Gastrocnemius medialis (tissue), 4 donors: ENCODE measurements around the gene KLC1. TPM values are rescaled to one million over a fixed set of nuclear protein-coding genes. Genes with fewer than 3 reads are reported as not detected.

ENCODE experiments used
- ATAC-seq, 2 donors: fragments of 150-250 bp; one replicate each; pipeline ENCODE4 v1.9.1; 2016
- DNase-seq, 2 donors: peaks; one replicate each; pipeline ENCODE4 v3.0.0-alpha.2; 2019
- H3K27ac ChIP-seq, 4 donors: fragments of 200-600 bp; sonication (generic); 1 replicate in 1 of 4; 2 replicates in 3 of 4; pipeline ENCODE4 v1.5.1; 2016 to 2018; ENCODE audit warnings: mild to moderate bottlenecking in 2 of 4, moderate library complexity in 1 of 4
- H3K27me3 ChIP-seq, 3 donors: fragments of 200-600 bp; sonication (generic) in 2 of 3; 1 replicate in 1 of 3; 2 replicates in 2 of 3; pipeline versions ENCODE4 v1.5.1 to v1.6.0; 2016 to 2019; ENCODE audit warnings: mild to moderate bottlenecking in 1 of 3, moderate library complexity in 1 of 3
- H3K36me3 ChIP-seq, 2 donors: fragments of 200-600 bp; sonication (generic) in 1 of 2; one replicate each; pipeline ENCODE4 v1.5.1; 2017 to 2018
- H3K4me1 ChIP-seq, 2 donors: fragments of 200-600 bp; sonication (generic) in 1 of 2; one replicate each; pipeline ENCODE4 v1.5.1; 2016 to 2017; ENCODE audit warnings: mild to moderate bottlenecking in 2 of 2
- H3K4me3 ChIP-seq, 4 donors: fragments of 200-600 bp; sonication (generic) in 3 of 4; 1 replicate in 1 of 4; 2 replicates in 3 of 4; pipeline ENCODE4 v1.5.1; 2016 to 2019; ENCODE audit warnings: mild to moderate bottlenecking in 2 of 4
- H3K9me3 ChIP-seq, 3 donors: fragments of 200-600 bp; sonication (generic) in 2 of 3; 1 replicate in 1 of 3; 2 replicates in 2 of 3; pipeline ENCODE4 v1.5.1; 2016 to 2019
- CTCF ChIP-seq, 5 experiments: fragments of 450-650 bp in 3 of 5; fragments of 200-600 bp in 2 of 5; sonication (generic) in 2 of 5; IDR thresholded peaks in 4 of 5; conservative IDR thresholded peaks in 1 of 5; 1 replicate in 4 of 5; 2 replicates in 1 of 5; pipeline ENCODE4 v1.5.1; 2016 to 2019; ENCODE audit warnings: antibody characterized with exemption in 5 of 5, mild to moderate bottlenecking in 3 of 5, moderate library complexity in 3 of 5
- POLR2A ChIP-seq, 2 donors: fragments of 450-650 bp; IDR thresholded peaks; one replicate each; pipeline ENCODE4 v1.6.1; 2017; ENCODE audit warnings: antibody characterized with exemption in 2 of 2, mild to moderate bottlenecking in 2 of 2, moderate library complexity in 2 of 2
- in situ Hi-C, 4 donors: fragments of 200-750 bp; cut with MboI; loops; one replicate each; pipeline versions ENCODE4 v1.15.0 to v1.8.0; 2017; ENCODE audit warnings: low sequenced_read_pairs in 4 of 4
- intact Hi-C: fragments of 100-400 bp; cut with DNase I; formaldehyde crosslinking; loops from one replicate; pipeline ENCODE4 v1.15.1; 2023; ENCODE audit warnings: low total_unique reads
- total RNA-seq, 4 donors: library from RNA; depleted of rRNA; stranded (reverse); fragments of >200 nt; gene quantifications; one replicate each; pipeline versions ENCODE4 v1.1.0 to v1.2.3, GENCODE V29; 2016

Gene KLC1
- total RNA-seq, 4 donors from 2014 or later: 217 to 398 (median 309) TPM

DNA sequence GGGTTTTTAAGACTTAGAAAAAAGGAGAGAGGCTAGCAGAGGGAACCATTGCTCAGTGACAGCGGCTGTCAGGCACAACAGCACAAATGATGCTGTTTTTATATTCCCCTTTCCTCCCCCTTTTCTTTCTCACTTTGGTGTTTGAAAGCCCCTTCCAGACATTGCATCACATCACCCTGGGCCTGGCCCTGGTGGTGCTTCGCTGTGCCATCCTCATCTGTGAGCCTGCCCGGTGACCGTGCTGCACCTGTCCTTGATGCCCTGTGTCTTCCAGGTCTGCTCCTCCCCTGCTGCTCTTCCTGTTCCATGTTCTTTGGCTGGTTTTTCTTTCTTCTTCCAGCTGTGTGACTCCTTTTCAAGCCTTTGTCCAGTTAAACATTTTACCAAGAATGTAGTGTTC, 24.8 kb downstream of the KLC1 start:
- no peak for TF ChIP-seq POLR2A (IDR thresholded peaks at IDR 0.05)
- no peak for TF ChIP-seq CTCF (IDR thresholded peaks at IDR 0.05 in 4 of 5, conservative IDR thresholded peaks at IDR 0.05 in 1 of 5)
- peak in 1 of 2 donors; percentile 32 for DNase-seq
- H3K36me3 ChIP-seq: peaks cover 0 to 40% of the 10 kb centered on the region in 2 donors
- H3K27ac ChIP-seq: peak overlapping the region in 2 of 4 donors; percentile 20 to 63
- peaks cover 30 to 39% of the 10 kb centered on the region in 2 donors for H3K4me1 ChIP-seq
- in situ Hi-C loops: no loop called here
- H3K4me3 ChIP-seq: no peak overlapping the region
- no peaks in the 10 kb centered on the region for H3K27me3 ChIP-seq
- peak in 1 of 2 donors; percentile 66 for ATAC-seq
- intact Hi-C loops: no loop called here
- no peaks in the 10 kb centered on the region for H3K9me3 ChIP-seq

DNA sequence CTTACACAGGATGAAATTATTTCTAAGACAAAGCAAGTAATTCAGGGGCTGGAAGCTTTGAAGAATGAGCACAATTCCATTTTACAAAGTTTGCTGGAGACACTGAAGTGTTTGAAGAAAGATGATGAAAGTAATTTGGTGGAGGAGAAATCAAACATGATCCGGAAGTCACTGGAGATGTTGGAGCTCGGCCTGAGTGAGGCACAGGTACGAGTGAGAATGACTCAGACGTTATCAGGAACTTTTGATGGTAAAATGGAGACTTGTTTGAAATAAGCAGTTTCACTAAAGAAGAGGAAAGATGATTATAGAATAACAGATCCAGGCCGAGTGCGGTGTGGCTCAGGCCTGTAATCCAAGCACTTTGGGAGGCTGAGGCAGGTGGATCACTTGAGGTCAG, 25.6 kb downstream of the KLC1 start:
- H3K27me3 ChIP-seq: no peaks in the 10 kb centered on the region
- ATAC-seq: no peak
- in situ Hi-C loops: no loop called here
- H3K9me3 ChIP-seq: no peaks in the 10 kb centered on the region
- TF ChIP-seq POLR2A (IDR thresholded peaks at IDR 0.05) (no peak), CTCF (IDR thresholded peaks at IDR 0.05 in 4 of 5, conservative IDR thresholded peaks at IDR 0.05 in 1 of 5) (no peak)
- intact Hi-C loops: no loop called here
- peak overlapping the region in 1 of 4 donors; percentile 63 for H3K27ac ChIP-seq
- H3K4me1 ChIP-seq: peaks cover 30 to 39% of the 10 kb centered on the region in 2 donors
- no peak overlapping the region for H3K4me3 ChIP-seq
- peaks cover 0 to 48% of the 10 kb centered on the region in 2 donors for H3K36me3 ChIP-seq
- DNase-seq: no peak

DNA sequence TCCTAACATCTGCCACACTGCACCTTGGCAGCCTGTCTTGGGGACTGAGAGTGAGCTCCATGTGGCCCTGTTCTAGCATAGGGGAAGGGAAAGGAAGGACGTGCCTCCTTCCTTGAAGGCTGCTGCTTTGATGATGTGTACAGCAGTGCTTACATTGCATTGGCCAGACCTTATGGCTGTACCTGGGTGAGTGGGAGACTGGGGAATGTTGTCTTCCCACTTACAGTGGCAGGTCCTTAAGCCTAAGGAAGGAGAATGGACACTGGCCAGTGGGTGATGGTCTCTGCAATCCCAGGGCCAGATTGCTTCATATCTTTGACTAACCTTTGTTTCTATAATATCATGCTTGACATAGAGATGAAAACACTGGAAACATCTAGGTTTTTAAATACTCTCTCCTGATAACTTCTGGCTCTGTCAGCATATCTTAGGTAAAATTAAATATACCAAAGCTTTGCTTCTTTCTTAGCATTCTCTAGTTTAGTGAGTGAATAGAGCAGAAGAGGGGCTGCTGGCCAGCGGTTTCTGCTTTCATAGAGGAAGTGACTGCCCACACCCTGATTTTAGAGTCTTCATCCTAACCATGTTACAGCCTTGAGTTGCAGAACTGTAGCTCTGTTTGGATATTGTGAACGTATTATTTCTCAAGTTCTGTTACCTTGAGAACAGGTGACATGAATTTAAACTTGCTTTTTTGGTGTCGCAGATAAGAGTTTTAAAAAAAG, 27.2 kb downstream of the KLC1 start:
- DNase-seq: no peak
- H3K36me3 ChIP-seq: peaks cover 0 to 64% of the 10 kb centered on the region in 2 donors
- H3K27me3 ChIP-seq: no peaks in the 10 kb centered on the region
- no peak overlapping the region for H3K4me3 ChIP-seq
- no peaks in the 10 kb centered on the region for H3K9me3 ChIP-seq
- TF ChIP-seq POLR2A (IDR thresholded peaks at IDR 0.05): no peak
- no peak for TF ChIP-seq CTCF (IDR thresholded peaks at IDR 0.05 in 4 of 5, conservative IDR thresholded peaks at IDR 0.05 in 1 of 5)
- peak overlapping the region in 1 of 4 donors; percentile 4 for H3K27ac ChIP-seq
- no peak for ATAC-seq
- peaks cover 27 to 35% of the 10 kb centered on the region in 2 donors for H3K4me1 ChIP-seq
- in situ Hi-C loops (no loop called here), intact Hi-C loops (no loop called here)

- Histone ChIP-seq H3K9me3 (no peaks in the 10 kb centered on the region), H3K4me3 (no peak overlapping the region), H3K27me3 (no peaks in the 10 kb centered on the region), H3K36me3 (peaks cover 0 to 69% of the 10 kb centered on the region in 2 donors), H3K27ac (no peak overlapping the region), H3K4me1 (peaks cover 23 to 31% of the 10 kb centered on the region in 2 donors)
- TF ChIP-seq CTCF (IDR thresholded peaks at IDR 0.05 in 4 of 5, conservative IDR thresholded peaks at IDR 0.05 in 1 of 5) (no peak), POLR2A (IDR thresholded peaks at IDR 0.05) (no peak)
- DNase-seq: no peak
- in situ Hi-C loops: no loop called here
- intact Hi-C loops: no loop called here
- no peak for ATAC-seq
Observed at GRCh38 chr14:103656756-103657133, 27.7 kb downstream of the KLC1 start.
